ENCODE measurements around the gene HOXC10.

- TF ChIP-seq CTCF (IDR thresholded peaks at IDR 0.05) (no peak), EZH2 (IDR thresholded peaks at IDR 0.05; ENCODE audit: borderline replicate concordance, insufficient read depth, low read depth, low read length, poor library complexity, severe bottlenecking) (no peak)
Observed at GRCh38 chr12:54035568-54036264, 50.8 kb downstream of the HOXC10 start.
